AG10803 (cell line): ENCODE results near the gene PPDPF.

Experiments used
- DNase-seq: peaks from one replicate; pipeline ENCODE4 v3.0.0; 2010; ENCODE audit warnings: low read depth
- H3K4me3 ChIP-seq: 2 replicates; pipeline ENCODE4 v1.5.1; 2011; ENCODE audit warnings: mild to moderate bottlenecking, low read length, control low read depth
- TF ChIP-seq, protein P1 (sequence below): conservative IDR thresholded peaks from 2 replicates; pipeline ENCODE4 v1.5.1; 2011; ENCODE audit warnings: mild to moderate bottlenecking, low read length, control low read depth, inconsistent platforms

Gene PPDPF

DNA sequence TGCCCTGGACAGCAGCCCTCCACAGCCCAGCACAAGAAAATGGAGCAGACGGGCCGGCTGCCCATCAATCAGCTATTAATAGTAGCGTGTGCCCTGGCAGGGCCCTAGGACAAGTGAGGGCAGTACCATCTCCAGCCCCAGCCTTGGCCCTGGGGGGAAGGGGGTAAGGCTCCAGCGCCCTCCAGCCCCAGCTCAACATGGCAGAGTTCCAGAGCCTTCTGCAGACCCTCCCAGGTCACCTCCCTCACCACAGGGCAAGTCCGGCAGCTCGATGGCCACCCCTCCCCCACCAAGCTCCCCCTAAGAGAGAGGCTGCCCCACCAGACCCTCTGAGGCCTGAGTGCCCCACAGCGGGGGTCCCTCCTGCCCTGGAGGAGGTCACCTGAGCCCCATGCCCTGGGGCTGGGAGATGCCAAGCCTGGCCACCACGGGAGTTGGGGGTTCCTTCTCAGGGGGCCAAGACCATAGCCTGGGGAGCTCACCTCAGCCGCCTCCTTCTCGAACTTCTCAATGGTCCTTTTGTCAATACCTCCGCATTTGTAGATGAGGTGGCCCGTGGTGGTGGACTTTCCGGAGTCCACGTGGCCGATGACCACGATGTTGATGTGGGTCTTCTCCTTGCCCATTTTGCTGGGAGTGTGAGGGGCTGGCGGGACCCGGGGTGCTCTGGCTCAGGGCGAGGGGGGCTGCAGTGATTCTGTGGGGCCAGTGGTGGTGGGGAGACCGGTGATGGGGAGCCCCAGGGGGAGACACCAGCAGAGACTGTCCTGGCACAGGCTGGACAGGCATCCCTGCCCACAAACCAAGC, 23.2 kb upstream of the PPDPF start:
- DNase-seq: no peak
- H3K4me3 ChIP-seq: no peak overlapping the region

DNA sequence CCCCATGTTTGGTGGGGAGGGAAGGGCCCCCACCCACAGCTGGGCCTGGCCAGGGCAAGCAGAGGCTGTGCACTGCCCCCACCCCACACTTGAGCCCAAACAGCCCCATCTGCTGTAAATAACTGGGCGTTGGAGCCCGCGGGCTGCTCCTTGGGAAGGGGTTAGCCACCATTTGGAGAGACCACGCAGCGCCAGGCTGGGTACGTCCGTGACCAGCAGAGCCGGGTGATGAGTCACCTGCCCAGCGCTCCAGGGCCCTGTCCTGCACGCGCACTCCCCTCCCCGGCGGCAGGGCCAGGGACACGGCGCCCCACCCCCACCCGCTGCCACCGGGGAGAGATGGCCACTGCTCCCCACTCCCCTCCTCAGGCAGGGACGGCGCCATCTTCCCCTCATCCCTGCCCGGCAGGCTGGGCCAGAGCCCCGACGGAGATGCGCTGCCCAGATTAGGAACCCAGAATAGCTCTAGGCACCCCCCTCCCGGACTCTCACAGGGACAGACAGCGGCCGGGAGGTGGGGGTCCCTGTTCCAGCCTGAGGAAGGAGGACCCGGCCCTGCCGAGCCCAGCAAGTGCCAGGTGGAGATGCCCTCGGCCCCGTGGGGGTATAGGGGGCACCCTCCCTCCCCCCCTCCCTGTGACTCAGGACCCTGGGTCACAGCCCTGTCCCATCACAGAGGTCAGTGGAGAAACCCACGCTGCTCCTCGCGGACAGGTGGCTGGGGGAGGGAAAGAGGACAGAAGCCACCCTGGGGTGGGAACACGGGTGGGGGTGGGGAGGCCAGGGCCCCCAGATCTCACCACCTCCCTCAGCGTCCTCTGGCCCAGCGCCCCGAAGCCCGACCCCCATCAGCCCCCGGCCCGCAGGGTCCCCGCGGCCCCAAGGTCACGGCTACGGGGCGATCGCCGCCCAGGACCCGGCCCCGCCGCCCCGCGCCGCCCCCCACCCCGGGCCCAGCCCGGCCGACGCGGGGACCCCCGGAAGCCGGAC, 22.3 kb upstream of the PPDPF start:
- H3K4me3 ChIP-seq: no peak overlapping the region
- TF ChIP-seq, protein P1, sequence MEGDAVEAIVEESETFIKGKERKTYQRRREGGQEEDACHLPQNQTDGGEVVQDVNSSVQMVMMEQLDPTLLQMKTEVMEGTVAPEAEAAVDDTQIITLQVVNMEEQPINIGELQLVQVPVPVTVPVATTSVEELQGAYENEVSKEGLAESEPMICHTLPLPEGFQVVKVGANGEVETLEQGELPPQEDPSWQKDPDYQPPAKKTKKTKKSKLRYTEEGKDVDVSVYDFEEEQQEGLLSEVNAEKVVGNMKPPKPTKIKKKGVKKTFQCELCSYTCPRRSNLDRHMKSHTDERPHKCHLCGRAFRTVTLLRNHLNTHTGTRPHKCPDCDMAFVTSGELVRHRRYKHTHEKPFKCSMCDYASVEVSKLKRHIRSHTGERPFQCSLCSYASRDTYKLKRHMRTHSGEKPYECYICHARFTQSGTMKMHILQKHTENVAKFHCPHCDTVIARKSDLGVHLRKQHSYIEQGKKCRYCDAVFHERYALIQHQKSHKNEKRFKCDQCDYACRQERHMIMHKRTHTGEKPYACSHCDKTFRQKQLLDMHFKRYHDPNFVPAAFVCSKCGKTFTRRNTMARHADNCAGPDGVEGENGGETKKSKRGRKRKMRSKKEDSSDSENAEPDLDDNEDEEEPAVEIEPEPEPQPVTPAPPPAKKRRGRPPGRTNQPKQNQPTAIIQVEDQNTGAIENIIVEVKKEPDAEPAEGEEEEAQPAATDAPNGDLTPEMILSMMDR: no peak
- peak; percentile 30 for DNase-seq

More for the DNA sequence above, 23.2 kb upstream of the PPDPF start:
- TF ChIP-seq, protein P1: no peak

DNA sequence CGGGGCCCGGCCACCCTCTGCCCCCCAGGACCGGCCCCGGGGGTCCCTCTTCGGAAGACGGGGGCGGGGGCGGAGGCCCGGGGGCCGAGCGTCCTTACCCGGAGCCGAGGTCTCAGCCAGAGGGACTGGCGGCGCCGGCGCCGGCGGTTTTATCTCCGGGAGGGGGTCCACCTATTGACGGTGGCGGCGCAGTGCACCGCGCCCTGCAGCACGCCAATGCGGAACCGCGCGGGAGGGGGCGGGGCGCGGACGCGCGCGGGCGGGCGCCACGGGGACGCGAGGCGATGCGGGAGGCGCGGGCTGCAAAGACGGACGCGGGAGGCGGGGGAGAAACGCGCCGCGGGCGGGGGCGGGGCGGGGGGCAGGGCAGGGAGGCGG, 21.6 kb upstream of the PPDPF start, which contains the start of gene EEF1A2:
TSS of gene EEF1A2 (minus strand) at position 124 of the 378 bp plus-strand sequence. CDS start 1,320 bp downstream, outside the sequence.
- no peak within 1 kb of the TSS for H3K4me3 ChIP-seq
- no peak for DNase-seq
- TF ChIP-seq, protein P1: no peak

DNA sequence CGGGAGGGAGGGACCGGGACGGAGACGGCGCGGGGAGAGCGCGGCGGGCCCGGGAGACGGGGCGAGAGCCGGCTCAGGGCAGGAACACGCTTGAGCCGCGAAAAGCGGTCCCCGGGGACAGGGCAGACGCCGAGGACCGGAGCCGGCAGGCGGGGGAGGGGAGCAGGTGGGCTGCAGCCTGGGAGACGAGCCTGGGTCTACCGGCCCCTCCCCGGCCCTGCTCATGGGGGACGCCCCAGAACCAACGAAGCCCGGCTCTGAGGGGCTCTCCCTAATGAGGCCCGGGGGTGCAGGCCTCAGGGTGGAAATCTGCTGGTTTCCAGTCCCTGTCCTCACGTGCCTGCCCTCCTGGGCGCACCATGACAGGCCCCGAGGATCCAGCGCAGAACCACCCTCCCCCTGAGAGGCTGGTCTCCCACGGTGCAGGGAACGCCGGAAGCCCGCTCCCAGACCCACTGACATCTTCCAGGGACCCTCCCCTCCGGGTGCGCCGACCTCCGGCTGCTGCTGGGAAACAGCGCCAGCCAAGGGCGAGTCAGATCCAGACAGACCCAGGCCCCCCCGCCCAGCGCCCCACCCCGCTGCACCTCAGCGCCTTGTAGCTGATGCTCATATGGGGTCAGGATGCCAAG, 21.1 kb upstream of the PPDPF start:
- H3K4me3 ChIP-seq: no peak overlapping the region
- TF ChIP-seq, protein P1: no peak
- no peak for DNase-seq

DNA sequence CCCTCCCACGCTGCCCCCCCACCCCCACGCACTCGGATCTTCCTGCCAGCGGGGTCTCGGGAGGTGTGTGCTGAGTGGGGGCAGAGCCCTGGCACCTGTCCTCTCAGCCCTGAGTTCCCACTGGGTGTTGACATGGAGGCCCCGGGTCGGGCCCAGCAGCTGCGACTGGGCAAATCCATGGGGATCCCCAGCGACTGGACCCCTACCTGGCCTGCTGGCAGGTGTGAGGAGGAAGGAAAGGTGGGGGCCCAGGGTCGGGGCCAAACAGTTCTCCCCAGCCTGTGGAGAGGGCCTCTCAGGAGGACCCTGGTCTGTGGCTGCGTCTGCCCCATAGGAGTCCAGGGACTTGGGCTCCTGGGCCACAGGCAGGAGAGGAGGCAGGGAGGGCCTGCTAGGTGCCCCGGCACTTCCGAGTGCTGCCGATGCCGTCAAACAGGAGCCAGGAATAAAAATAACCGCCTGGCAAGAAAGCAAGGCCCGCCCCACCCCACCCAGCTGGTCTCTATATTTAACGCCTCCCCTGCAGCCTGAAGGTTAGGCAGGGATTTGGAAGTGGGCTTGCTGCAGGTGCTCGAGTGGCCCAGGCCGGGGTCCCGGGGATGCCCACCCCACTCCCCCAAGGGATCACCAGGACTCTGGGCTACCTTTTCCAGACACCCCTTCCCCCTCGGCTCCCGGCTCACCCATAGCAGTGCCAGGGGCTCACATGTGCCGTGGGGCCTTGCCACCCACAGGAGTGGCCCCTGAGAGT, 20.2 kb upstream of the PPDPF start:
- TF ChIP-seq, protein P1: no peak
- H3K4me3 ChIP-seq: no peak overlapping the region
- no peak for DNase-seq
